ENCODE results near the gene CHMP4B.

The CHMP4B gene

GRCh38 chr20:33787253-33787891, 23.8 kb upstream of the CHMP4B start:
- DNase-seq (ENCODE audit: low read depth): no peak
- TF ChIP-seq, protein P1, sequence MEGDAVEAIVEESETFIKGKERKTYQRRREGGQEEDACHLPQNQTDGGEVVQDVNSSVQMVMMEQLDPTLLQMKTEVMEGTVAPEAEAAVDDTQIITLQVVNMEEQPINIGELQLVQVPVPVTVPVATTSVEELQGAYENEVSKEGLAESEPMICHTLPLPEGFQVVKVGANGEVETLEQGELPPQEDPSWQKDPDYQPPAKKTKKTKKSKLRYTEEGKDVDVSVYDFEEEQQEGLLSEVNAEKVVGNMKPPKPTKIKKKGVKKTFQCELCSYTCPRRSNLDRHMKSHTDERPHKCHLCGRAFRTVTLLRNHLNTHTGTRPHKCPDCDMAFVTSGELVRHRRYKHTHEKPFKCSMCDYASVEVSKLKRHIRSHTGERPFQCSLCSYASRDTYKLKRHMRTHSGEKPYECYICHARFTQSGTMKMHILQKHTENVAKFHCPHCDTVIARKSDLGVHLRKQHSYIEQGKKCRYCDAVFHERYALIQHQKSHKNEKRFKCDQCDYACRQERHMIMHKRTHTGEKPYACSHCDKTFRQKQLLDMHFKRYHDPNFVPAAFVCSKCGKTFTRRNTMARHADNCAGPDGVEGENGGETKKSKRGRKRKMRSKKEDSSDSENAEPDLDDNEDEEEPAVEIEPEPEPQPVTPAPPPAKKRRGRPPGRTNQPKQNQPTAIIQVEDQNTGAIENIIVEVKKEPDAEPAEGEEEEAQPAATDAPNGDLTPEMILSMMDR (IDR thresholded peaks at IDR 0.05; ENCODE audit: low read depth, low read length, missing control alignments): no peak
- no peak overlapping the region for H3K4me3 ChIP-seq (ENCODE audit: low read depth, low read length)
- in situ Hi-C loops (cut with HindIII; ENCODE audit: low sequenced_read_pairs): loop anchor here (5.0 kb wide), 1 partner anchor 100 kb away; the partner anchor contains the start of gene E2F1

DNA sequence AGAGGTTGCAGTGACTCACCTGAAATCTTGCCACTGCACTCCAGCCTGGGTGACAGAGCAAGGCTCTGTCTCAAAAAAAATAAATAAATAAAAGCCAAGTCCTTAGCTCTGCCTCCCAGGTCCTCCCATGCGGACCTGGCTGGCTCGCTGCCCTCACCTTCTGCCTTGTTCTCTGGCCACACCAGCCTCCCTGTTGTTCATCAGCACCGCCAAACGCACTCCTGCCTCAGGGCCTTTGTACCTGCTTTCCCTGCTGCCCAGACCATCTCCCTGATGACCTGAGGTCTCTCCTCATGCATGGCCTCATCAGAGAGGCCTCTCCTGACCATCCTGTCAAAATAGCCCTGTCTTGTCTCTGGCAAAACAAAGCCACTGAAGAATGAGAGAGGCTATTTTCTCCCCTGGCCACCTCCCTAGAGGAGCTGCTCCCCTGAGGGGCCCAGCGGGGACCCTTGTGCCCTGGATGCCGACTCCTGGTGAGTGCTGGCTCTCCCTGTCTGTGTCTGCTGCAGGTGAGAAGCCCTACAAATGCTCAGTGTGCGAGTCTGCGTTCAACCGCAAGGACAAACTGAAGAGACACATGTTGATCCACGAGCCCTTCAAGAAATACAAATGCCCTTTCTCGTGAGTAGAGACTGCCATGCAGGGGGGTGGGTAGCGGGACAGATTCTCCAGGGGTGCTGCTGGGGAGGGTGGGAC, 22.6 kb upstream of the CHMP4B start:
- in situ Hi-C loops (cut with HindIII; ENCODE audit: low sequenced_read_pairs): loop anchor here (5.0 kb wide), 1 partner anchor 101 kb away; the partner anchor contains the start of gene E2F1
- no peak for DNase-seq (ENCODE audit: low read depth)
- TF ChIP-seq, protein P1 (IDR thresholded peaks at IDR 0.05; ENCODE audit: low read depth, low read length, missing control alignments): no peak

DNA sequence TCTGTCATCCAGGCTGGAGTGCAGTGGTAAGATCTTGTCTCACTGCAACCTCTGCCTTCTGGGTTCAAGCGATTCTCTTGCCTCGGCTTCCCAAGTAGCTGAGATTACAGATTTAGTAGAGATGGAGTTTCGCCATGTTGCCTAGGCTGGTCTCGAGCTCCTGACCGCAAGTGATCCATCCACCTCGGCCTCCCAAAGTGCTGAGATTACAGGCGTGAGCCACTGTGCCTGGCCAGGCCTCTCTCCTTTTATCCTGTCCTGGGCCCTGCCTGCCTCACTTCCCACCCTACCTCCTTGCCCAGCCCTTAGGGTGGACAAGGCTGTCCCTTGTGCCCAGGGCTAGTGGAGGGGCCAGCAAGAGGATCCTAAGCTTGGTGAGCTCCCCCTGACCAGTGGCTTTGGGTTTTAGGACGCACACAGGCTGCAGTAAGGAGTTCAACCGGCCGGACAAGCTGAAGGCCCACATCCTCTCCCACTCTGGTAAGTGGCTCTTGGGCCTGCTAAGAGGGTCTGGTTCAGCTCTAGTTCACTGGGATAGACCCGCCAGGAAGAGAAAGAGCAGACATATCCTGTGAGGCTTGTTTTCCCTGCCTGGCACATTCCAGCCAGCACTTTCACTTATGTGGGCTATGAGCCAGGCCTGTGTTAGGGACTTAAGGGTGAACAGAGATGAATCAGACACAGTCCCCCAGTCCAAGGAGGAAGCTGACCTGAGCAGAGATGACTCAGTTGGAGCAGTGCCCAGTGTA, 21.9 kb upstream of the CHMP4B start:
- in situ Hi-C loops (cut with HindIII; ENCODE audit: low sequenced_read_pairs): loop anchor here (5.0 kb wide), 1 partner anchor 102 kb away; the partner anchor contains the start of gene E2F1
- TF ChIP-seq, protein P1 (IDR thresholded peaks at IDR 0.05; ENCODE audit: low read depth, low read length, missing control alignments): no peak
- peak; percentile 82 for DNase-seq (ENCODE audit: low read depth)
- no peak overlapping the region for H3K4me3 ChIP-seq (ENCODE audit: low read depth, low read length)

More for the DNA sequence above, 22.6 kb upstream of the CHMP4B start:
- H3K4me3 ChIP-seq (ENCODE audit: low read depth, low read length): no peak overlapping the region

DNA sequence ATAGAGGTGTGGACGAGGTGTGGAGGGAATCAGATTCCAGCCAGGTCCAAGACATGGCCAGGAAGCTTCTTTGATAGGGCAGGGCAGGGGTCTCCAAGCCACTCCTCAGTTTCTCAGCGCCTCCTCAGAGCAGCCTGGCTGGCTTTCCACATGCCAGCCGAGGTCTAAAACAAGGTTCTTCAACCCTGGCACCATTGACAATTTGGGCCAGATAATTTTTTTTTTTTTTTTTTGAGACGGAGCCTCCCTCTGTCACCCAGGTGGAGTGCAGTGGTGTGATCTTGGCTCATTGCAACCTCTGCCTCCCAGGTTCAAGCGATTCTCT, 21.3 kb upstream of the CHMP4B start:
- in situ Hi-C loops (cut with HindIII; ENCODE audit: low sequenced_read_pairs): loop anchor here (5.0 kb wide), 1 partner anchor 103 kb away; the partner anchor contains the start of gene E2F1

DNA sequence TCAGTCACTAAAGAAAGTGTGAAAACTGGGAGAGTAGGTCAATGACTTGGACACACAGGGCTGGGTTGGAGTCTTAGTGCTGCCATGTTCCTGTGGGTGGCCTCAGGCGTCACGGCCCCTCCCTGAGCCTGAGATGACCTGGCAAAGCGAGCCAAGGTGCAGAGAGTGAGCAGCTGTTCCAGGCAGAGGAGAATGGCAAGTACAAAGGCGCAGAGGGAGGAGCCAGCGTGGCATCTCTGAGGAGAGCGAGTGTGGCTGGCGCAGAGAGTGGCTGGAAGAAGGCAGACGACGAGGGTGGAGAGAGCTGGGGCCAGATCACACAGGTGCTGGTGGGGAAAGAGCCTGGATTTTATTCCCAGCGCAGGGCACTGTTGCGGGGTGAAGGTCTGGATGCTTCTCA, 20.6 kb upstream of the CHMP4B start:
- no peak for DNase-seq (ENCODE audit: low read depth)
- H3K4me3 ChIP-seq (ENCODE audit: low read depth, low read length): no peak overlapping the region
- TF ChIP-seq, protein P1 (IDR thresholded peaks at IDR 0.05; ENCODE audit: low read depth, low read length, missing control alignments): no peak
- in situ Hi-C loops (cut with HindIII; ENCODE audit: low sequenced_read_pairs): no loop called here

More for the DNA sequence above, 21.3 kb upstream of the CHMP4B start:
- no peak for DNase-seq (ENCODE audit: low read depth)
- no peak overlapping the region for H3K4me3 ChIP-seq (ENCODE audit: low read depth, low read length)
- TF ChIP-seq, protein P1 (IDR thresholded peaks at IDR 0.05; ENCODE audit: low read depth, low read length, missing control alignments): no peak

DNA sequence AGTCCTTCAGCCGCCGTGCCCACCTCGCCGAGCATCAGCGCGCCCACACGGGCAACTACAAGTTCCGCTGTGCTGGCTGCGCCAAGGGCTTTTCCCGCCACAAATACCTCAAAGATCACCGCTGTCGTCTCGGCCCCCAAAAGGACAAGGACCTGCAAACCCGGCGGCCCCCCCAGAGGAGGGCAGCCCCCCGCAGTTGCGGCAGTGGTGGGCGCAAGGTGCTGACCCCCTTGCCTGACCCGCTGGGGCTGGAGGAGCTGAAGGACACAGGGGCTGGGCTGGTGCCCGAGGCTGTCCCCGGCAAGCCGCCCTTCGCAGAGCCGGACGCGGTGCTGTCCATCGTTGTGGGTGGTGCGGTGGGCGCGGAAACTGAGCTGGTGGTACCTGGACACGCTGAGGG, 20.1 kb upstream of the CHMP4B start:
- in situ Hi-C loops (cut with HindIII; ENCODE audit: low sequenced_read_pairs): no loop called here
- TF ChIP-seq, protein P1 (IDR thresholded peaks at IDR 0.05; ENCODE audit: low read depth, low read length, missing control alignments): no peak
- no peak for DNase-seq (ENCODE audit: low read depth)
- H3K4me3 ChIP-seq (ENCODE audit: low read depth, low read length): no peak overlapping the region

Data from astrocyte of the cerebellum (primary cell).